GM19463 (cell line): ENCODE results near the gene PIGN.

Source experiments
- ATAC-seq: cut with Tn5 transposase; IDR thresholded peaks from one replicate; pipeline ENCODE4 v1.9.1; 2021; ENCODE audit warnings: mild to moderate bottlenecking, moderate library complexity; ENCODE audit not compliant: unreplicated experiment

The PIGN gene

GRCh38 chr18:62018034-62018758, 168.7 kb downstream of the PIGN start:
- ATAC-seq, result no peak

- ATAC-seq, result no peak
Observed at GRCh38 chr18:62017618-62018017, 169.2 kb downstream of the PIGN start.

GRCh38 chr18:62011416-62011815, 175.4 kb downstream of the PIGN start:
- no peak for ATAC-seq

GRCh38 chr18:62009521-62009920, 177.3 kb downstream of the PIGN start:
- ATAC-seq, result no peak

- ATAC-seq, result no peak
Observed at GRCh38 chr18:62001396-62001795, 185.5 kb downstream of the PIGN start.

- no peak for ATAC-seq
Observed at GRCh38 chr18:61998957-61999356, 187.9 kb downstream of the PIGN start.

- no peak for ATAC-seq
Observed at GRCh38 chr18:61998335-61998734, 188.5 kb downstream of the PIGN start.

- no peak for ATAC-seq
Observed at GRCh38 chr18:61995618-61996017, 191.2 kb downstream of the PIGN start.

GRCh38 chr18:61993831-61994230, 193.0 kb downstream of the PIGN start:
- no peak for ATAC-seq

GRCh38 chr18:61992923-61993322, 193.9 kb downstream of the PIGN start:
- no peak for ATAC-seq

GRCh38 chr18:61992285-61992684, 194.6 kb downstream of the PIGN start:
- ATAC-seq, result no peak

- no peak for ATAC-seq
Observed at GRCh38 chr18:61991836-61992235, 195.0 kb downstream of the PIGN start.

- ATAC-seq, result no peak
Observed at GRCh38 chr18:61991201-61991600, 195.7 kb downstream of the PIGN start.
